NCI-H1436 treated with DMSO at 0.1 percent for 48 hours (cell line): ENCODE measurements around the gene TNS1.

Source experiments
- DNase-seq: peaks from one replicate; lab custom pipeline; 2025; lab: John Stamatoyannopoulos, UW

TNS1 gene

GRCh38 chr2:217942731-217943335, 60.0 kb downstream of the TNS1 start:
- DNase-seq, result no peak

GRCh38 chr2:217941886-217942728, 60.7 kb downstream of the TNS1 start:
- DNase-seq, result no peak

GRCh38 chr2:217941339-217941738, 61.5 kb downstream of the TNS1 start:
- DNase-seq, result no peak

- DNase-seq, result no peak
These were observed 62.3 kb downstream of the TNS1 start for GRCh38 chr2:217940261-217941220.

GRCh38 chr2:217939629-217940245, 63.1 kb downstream of the TNS1 start:
- DNase-seq, result no peak

- DNase-seq, result no peak
These were observed 63.6 kb downstream of the TNS1 start for GRCh38 chr2:217939220-217939619.

- DNase-seq, result no peak
These were observed 64.8 kb downstream of the TNS1 start for GRCh38 chr2:217938036-217938435.

GRCh38 chr2:217937446-217937845, 65.3 kb downstream of the TNS1 start:
- no peak for DNase-seq

GRCh38 chr2:217936952-217937351, 65.8 kb downstream of the TNS1 start:
- no peak for DNase-seq

- no peak for DNase-seq
These were observed 66.7 kb downstream of the TNS1 start for GRCh38 chr2:217935901-217936684.

- DNase-seq, result no peak
These were observed 67.4 kb downstream of the TNS1 start for GRCh38 chr2:217935235-217935879.

GRCh38 chr2:217934321-217935131, 68.3 kb downstream of the TNS1 start:
- no peak for DNase-seq

- DNase-seq, result no peak
These were observed 69.2 kb downstream of the TNS1 start for GRCh38 chr2:217933617-217933993.

- DNase-seq, result no peak
These were observed 69.8 kb downstream of the TNS1 start for GRCh38 chr2:217932803-217933616.

- DNase-seq, result no peak
These were observed 70.8 kb downstream of the TNS1 start for GRCh38 chr2:217931846-217932560.

GRCh38 chr2:217930761-217931563, 71.8 kb downstream of the TNS1 start:
- DNase-seq, result no peak
